ENCODE results near the gene TLX2.

The TLX2 gene

GRCh38 chr2:74497777-74498499 is 16.3 kb upstream of the TLX2 start:
- DNase-seq, result no peak

- no peak for DNase-seq
These were observed 15.6 kb upstream of the TLX2 start for GRCh38 chr2:74498500-74499266.

GRCh38 chr2:74499267-74499939 is 14.8 kb upstream of the TLX2 start, which contains the start of gene LBX2:
LBX2 (minus strand) TSS chr2:74499603; CDS start chr2:74499537, 66 bp downstream.
- DNase-seq, result no peak

GRCh38 chr2:74499940-74500577 is 14.2 kb upstream of the TLX2 start:
- DNase-seq, result no peak

- DNase-seq, result no peak
These were observed 13.7 kb upstream of the TLX2 start for GRCh38 chr2:74500578-74500946.

DNA sequence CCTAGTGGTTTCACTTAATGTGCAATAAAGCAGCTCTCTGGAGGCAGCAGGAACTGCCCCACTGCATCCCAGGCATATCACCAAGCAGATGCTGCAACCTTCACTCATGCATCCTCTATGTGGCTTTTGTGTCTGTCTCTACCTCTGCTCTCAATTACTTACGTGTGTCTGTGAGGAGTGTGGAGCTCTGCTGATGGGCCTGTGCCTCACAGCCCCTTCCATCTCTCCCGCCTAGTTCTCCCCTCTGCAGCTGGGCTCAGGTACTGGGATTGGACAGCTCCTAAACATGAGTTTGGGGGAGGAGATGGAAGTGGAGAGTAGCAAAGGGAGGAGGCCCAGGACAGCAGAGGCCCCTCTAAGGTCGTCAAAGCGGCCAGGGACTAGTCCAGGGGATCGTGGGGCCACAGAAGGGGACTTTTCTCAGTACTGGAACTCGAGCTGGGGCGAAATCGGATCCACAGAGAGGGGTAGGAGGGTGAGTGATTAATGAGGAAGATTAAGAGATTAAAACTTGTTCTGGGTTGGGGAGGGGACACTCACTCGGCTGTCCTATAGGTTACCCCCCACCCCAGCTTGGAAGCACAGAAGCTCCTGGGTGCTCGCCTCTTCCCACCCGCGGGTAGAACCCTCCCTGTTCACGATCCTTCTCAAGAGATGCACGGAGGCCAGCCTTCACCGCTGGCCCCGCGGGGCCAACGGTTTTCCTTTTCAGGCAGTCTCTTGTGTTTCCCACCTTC is 12.7 kb upstream of the TLX2 start:
- DNase-seq, result no peak

DNA sequence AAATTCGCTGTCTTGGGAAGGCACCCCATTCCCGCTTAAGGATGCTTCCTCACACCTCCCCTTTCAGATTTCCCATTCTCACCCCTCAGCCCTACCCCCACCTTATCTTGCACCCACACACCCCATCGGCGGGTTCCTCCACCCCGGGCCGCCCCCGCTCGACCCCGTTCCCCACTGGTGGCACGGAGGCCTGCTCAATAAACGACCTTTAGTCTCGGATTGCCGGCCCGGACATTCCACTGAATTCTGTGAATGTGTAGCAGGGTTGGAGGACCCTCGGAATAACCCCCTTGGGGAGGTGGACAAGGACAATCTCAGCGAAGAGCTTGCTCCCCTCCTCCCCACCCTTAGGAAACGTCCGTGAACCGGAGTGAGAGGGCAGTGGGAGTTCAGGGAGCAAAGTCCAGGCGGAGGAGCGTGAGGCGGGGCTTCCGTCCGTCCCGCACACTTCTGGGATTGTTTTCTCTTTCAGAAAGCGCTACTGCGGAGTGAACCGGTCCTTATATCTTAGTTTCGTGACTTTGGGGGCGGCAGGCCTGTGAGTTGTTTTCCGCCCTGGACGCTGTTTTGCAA is 12.0 kb upstream of the TLX2 start:
- no peak for DNase-seq

GRCh38 chr2:74502720-74503505 is 11.3 kb upstream of the TLX2 start:
- DNase-seq, result no peak

DNA sequence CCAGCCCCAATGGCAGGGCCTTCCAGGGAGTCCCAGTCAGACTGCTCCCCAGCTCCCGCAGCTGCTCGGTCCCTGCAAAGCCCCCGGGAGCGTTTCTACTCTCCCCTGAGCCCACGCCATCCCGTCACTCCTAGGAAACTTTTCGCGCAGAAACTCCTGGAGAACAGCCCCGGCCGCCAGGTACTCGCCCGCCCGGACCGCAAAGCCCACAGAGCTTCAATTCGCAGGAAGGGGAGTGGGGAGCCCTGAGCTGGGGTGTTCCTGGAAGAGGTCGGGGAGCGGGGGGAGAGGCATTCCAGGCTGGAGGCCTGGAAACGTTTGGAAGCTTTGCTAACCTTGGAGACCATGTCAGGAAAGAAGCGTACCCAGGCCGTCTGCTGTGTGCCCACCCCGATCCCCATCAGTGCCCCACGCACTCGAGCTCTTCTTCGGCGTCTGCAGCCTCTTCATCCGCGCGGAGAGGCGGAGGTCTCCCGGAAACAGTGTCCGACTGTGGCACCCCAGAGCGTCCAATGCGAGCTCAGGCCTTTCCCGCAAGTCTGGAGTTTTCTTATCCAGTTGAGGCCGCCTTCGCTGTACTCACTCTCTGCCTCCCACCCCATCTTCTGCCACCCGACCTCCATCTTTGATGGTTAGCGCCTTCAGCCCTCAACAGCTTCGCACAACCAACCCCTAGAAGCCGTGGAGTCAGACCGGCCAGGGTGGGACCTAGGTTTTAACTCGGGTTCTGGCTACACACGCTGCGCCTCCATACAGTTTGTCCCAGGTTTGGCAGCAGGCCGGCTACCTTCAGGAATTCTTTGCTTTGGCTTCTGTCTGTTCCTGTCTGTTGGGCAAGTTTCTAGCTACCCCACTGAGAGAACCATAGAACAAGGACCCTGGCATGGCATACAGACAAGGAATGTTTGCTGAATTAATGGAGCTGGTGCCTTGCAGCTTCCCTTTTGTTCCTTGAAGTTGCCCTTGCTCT is 10.5 kb upstream of the TLX2 start:
- DNase-seq, result no peak

DNA sequence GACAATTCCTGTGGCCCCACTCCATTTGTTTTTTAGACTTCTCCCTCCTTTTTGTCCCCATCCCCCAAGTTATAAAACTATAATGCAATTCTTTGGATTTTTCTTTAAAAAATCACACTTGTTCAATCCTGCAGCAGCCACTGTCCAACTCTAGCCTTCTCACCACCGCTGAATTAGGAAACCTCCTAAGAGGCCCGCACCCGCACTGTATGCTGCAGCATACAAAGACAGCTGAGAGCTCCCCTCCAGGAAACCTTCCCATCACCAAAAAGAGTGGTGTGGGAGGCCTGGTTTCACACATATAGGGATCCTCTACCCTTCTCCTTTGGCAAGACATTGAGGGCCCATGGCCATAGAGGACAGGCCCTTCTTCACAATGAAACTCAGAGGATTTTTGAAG is 9.7 kb upstream of the TLX2 start:
- DNase-seq, result no peak

DNA sequence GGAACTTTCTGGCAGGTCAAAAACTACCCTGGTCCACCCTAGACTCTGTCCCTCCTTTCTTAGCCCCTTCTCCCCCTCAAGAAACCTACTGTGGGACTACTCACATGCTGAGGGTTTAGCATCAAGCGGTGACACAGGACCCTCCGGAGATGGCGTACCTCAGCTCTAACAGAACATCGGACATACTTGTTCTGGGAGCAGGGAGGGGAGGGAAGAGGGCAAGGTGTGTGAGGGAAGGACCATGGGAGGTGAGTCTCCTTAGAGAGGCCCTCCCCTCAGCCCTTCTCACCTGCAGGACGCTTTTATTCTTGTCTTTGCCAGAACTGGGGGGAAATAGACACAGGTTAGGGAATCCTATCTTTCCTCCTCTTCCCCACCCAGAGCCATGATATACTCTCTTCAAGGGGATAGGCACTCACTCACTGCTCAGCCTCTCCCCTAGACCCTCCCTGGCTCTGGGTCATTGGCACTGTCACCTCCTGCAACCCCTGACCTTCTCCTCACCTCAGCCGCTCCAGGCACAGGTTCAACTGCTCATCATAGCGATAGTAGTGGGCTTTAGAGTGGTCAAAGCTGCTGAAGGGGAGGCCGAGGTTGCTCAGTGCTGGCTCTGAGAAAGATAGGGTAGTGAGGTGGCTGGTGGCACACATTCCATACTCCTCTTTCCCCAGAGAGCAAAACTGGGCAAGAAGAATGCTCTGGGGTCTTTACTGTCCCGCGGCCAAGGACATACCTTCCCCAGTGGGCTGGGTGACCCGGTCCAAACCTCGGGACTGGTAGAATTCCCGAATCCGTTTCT is 8.6 kb upstream of the TLX2 start:
- DNase-seq, result no peak

- DNase-seq, result peak; percentile 95
These were observed 6.9 kb upstream of the TLX2 start, which contains the start of gene PCGF1 for GRCh38 chr2:74507145-74507925. PCGF1 (minus strand) TSS chr2:74507695; CDS start chr2:74507668, 27 bp downstream.

DNA sequence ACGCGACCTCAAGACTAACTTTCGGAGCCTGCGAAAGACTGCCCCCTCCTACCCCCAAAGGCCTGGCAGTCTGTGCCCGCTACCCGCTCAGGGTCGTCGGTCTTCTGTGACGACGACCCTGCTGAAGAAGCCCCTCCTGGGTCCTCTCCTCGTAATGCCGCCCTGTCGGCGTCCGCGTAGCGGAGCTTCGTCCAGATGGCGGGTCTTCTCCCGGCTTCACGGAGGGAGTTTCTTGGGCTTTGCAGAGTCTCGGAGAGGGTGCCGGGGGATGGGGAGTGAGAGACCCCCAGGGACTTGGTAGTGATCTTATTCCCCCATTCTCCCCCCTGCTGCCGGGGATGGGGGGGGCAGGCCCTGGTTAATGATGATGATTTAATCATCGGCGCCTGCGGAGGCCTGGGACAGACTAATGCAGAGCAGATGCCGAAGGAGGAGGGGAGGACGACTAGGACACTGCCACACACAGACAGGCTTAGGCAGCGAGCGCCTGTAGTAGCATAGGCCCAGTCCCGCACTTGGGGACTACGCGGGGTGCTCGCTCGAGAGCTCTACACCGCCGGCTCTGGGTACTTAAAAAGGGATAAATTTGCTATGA is 6.2 kb upstream of the TLX2 start:
- DNase-seq, result peak; percentile 57

DNA sequence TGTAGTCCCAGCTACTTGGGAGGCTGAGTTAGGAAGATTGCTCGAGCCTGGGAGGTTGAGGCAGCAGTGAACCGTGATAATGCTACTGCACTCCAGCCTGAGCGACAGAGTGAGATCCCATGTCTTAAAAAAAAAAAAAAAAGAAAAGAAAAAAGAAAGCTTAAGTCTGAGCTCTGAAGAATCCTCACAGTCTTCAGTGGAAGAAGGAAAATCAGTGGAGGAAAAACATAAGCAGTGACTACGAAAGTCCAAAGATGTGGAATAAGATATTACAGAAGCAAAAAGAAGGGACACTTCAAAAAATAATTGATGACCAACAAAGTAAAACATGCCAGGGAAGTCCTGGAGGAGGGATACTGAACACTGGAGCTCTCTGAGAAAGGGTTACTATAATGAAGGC is 4.0 kb upstream of the TLX2 start:
- DNase-seq, result no peak

DNA sequence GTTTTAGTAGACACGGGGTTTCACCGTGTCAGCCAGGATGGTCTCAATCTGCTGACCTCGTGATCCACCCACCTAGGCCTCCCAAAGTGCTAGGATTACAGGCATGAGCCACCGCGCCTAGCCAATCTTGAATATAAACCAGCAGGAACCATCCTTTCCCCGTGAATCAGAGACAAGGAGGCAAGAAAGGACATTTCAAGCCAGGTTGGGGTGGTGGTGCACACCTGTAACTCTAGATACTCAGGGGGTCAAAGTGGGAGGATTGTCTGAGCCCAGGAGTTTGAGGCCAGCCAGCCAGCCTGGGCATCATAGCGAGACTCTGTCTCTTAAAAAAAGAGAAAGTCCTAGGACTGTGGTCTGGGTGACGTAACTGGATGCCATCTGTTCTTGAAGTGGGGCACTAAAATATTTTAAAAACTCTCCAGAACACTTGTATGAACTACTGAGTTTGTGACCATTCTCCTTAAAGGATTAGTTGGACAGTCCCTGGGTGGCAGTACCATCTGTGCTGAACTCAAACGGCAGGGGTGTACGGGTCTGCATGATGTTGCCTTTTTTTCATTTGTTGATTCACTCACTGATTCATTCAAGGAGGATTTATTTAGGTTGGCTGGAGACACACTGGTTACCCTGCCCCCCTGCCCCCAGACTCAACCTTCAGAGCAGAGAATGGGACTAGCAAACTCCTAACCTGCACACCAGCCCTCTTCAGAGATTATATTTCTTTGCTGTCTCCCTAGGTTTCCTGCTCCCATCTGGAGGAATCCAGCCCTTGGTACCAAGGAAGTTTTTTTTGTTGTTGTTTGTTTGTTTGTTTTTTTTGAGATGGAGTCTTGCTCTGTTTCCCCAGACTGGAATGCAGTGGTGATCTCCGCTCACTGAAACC is 2.9 kb upstream of the TLX2 start:
- DNase-seq, result peak; percentile 85

GRCh38 chr2:74512744-74513604 is 1.3 kb upstream of the TLX2 start:
- no peak for DNase-seq
